H1 (cell line): ENCODE data around the gene TMA7B. TPM values are rescaled to one million over a fixed set of nuclear protein-coding genes. Genes with fewer than 3 reads are reported as not detected.

Experiments used
- CBX5 ChIP-seq: fragments of 300-800, 300-1000 bp; sonication (generic); IDR thresholded peaks from 2 replicates; pipeline ENCODE4 v1.7.1; 2016; ENCODE audit warnings: antibody characterized with exemption, low read length, low read depth
- polyA plus RNA-seq, 7 experiments: library from polyadenylated mRNA; depleted of rRNA in 3 of 7; stranded (reverse) in 5 of 7; unstranded in 2 of 7; fragments of >200 nt in 5 of 7; fragments of 200-250 nt in 2 of 7; gene quantifications; 1 replicate in 5 of 7; 2 replicates in 1 of 7; 4 replicates in 1 of 7; pipeline versions ENCODE4 v1.2.1 to v1.2.3, GENCODE V29; 2011 to 2013; ENCODE audit warnings: missing spikeins in 2 of 7, mixed read lengths in 2 of 7
- total RNA-seq: library from RNA; stranded (reverse); fragmentation: NEBNext Ultra II Directional; extraction: Animal tissue kit (Norgen Biotek cat#: 25700); gene quantifications from 2 replicates; pipeline ENCODE4 v1.2.1, GENCODE V29; 2021

The TMA7B gene
- total and polyA plus RNA-seq, 2 of the 8 experiments (the other 6 are each of a cell fraction or from before 2014, with no cell fraction given) = not detected

GRCh38 chr22:39988386-39989114 lies 28.4 kb downstream of the TMA7B start (continued):
- TF ChIP-seq CBX5 = no peak
